ENCODE measurements around the gene CCDC70. TPM values are rescaled to one million over a fixed set of nuclear protein-coding genes. Genes with fewer than 3 reads are reported as not detected.

CCDC70 gene
- total RNA-seq, 1 donor from 2014 or later, result not detected

- H3K4me1 ChIP-seq, result no peaks in the 10 kb centered on the region
- H3K36me3 ChIP-seq, result no peaks in the 10 kb centered on the region
- no peak overlapping the region for H3K27ac ChIP-seq
- no peak for DNase-seq (ENCODE audit: extremely low spot score in 2 of 2)
- H3K9me3 ChIP-seq, result no peaks in the 10 kb centered on the region
- no peak overlapping the region for H3K4me3 ChIP-seq
- TF ChIP-seq POLR2AphosphoS5 (IDR thresholded peaks at IDR 0.05; ENCODE audit: insufficient read depth in 1 of 2, low read depth in 1 of 2) (no peak), POLR2A (IDR thresholded peaks at IDR 0.05) (no peak), CTCF (IDR thresholded peaks at IDR 0.05) (no peak)
- H3K27me3 ChIP-seq, result no peaks in the 10 kb centered on the region
- intact Hi-C loops (cut with DNase I), result no loop called here
Measured at GRCh38 chr13:51856027-51856736, 5.6 kb upstream of the CCDC70 start.

- no peaks in the 10 kb centered on the region for H3K4me1 ChIP-seq
- DNase-seq (ENCODE audit: extremely low spot score in 2 of 2), result no peak
- H3K4me3 ChIP-seq, result no peak overlapping the region
- H3K9me3 ChIP-seq, result no peaks in the 10 kb centered on the region
- H3K27me3 ChIP-seq, result no peaks in the 10 kb centered on the region
- no peak overlapping the region for H3K27ac ChIP-seq
- intact Hi-C loops (cut with DNase I), result no loop called here
- H3K36me3 ChIP-seq, result no peaks in the 10 kb centered on the region
- TF ChIP-seq POLR2A (IDR thresholded peaks at IDR 0.05), result no peak
- no peak for TF ChIP-seq CTCF (IDR thresholded peaks at IDR 0.05)
- no peak for TF ChIP-seq POLR2AphosphoS5 (IDR thresholded peaks at IDR 0.05; ENCODE audit: insufficient read depth in 1 of 2, low read depth in 1 of 2)
Measured at GRCh38 chr13:51856998-51857397, 4.8 kb upstream of the CCDC70 start.

GRCh38 chr13:51858433-51859247 lies 3.1 kb upstream of the CCDC70 start:
- no peaks in the 10 kb centered on the region for H3K36me3 ChIP-seq
- H3K4me1 ChIP-seq, result no peaks in the 10 kb centered on the region
- H3K27me3 ChIP-seq, result no peaks in the 10 kb centered on the region
- TF ChIP-seq POLR2A (IDR thresholded peaks at IDR 0.05), result no peak
- no peak for TF ChIP-seq POLR2AphosphoS5 (IDR thresholded peaks at IDR 0.05; ENCODE audit: insufficient read depth in 1 of 2, low read depth in 1 of 2)
- TF ChIP-seq CTCF (IDR thresholded peaks at IDR 0.05), result no peak
- H3K27ac ChIP-seq, result no peak overlapping the region
- no peak for DNase-seq (ENCODE audit: extremely low spot score in 2 of 2)
- intact Hi-C loops (cut with DNase I), result no loop called here
- H3K9me3 ChIP-seq, result no peaks in the 10 kb centered on the region
- H3K4me3 ChIP-seq, result no peak overlapping the region

GRCh38 chr13:51862957-51863356 lies 1.2 kb downstream of the CCDC70 start:
- TF ChIP-seq CTCF (IDR thresholded peaks at IDR 0.05), result no peak
- no peak for TF ChIP-seq POLR2A (IDR thresholded peaks at IDR 0.05)
- no peak for TF ChIP-seq POLR2AphosphoS5 (IDR thresholded peaks at IDR 0.05; ENCODE audit: insufficient read depth in 1 of 2, low read depth in 1 of 2)
- no peak overlapping the region for H3K4me3 ChIP-seq
- no peaks in the 10 kb centered on the region for H3K36me3 ChIP-seq
- intact Hi-C loops (cut with DNase I), result no loop called here
- no peak overlapping the region for H3K27ac ChIP-seq
- H3K4me1 ChIP-seq, result no peaks in the 10 kb centered on the region
- no peaks in the 10 kb centered on the region for H3K9me3 ChIP-seq
- no peaks in the 10 kb centered on the region for H3K27me3 ChIP-seq
- no peak for DNase-seq (ENCODE audit: extremely low spot score in 2 of 2)

- no peak for DNase-seq (ENCODE audit: extremely low spot score in 2 of 2)
- TF ChIP-seq POLR2AphosphoS5 (IDR thresholded peaks at IDR 0.05; ENCODE audit: insufficient read depth in 1 of 2, low read depth in 1 of 2) (no peak), POLR2A (IDR thresholded peaks at IDR 0.05) (no peak), CTCF (IDR thresholded peaks at IDR 0.05) (no peak)
- Histone ChIP-seq H3K4me1 (no peaks in the 10 kb centered on the region), H3K9me3 (no peaks in the 10 kb centered on the region), H3K36me3 (no peaks in the 10 kb centered on the region), H3K27ac (no peak overlapping the region), H3K27me3 (no peaks in the 10 kb centered on the region), H3K4me3 (no peak overlapping the region)
- intact Hi-C loops (cut with DNase I), result no loop called here
Measured at GRCh38 chr13:51865838-51866237, 4.1 kb downstream of the CCDC70 start.

Data from vagina (tissue), 2 donors.